ENCODE data around the gene IFI27L1. TPM values are rescaled to one million over a fixed set of nuclear protein-coding genes. Genes with fewer than 3 reads are reported as not detected.

Gene IFI27L1
- total RNA-seq, 1 experiment from 2014 or later, result 9.5 TPM

GRCh38 chr14:94043756-94044475, 37.2 kb upstream of the IFI27L1 start:
- Histone ChIP-seq H3K27me3 (no peaks in the 10 kb centered on the region), H3K4me1 (no peaks in the 10 kb centered on the region), H3K4me3 (no peak overlapping the region), H3K27ac (no peak overlapping the region), H3K36me3 (peaks cover 19% of the 10 kb centered on the region), H3K9me3 (replicated peaks) (no peaks in the 10 kb centered on the region)
- no peak for DNase-seq

GRCh38 chr14:94044476-94045091, 36.5 kb upstream of the IFI27L1 start:
- Histone ChIP-seq H3K4me1 (no peaks in the 10 kb centered on the region), H3K9me3 (replicated peaks) (no peaks in the 10 kb centered on the region), H3K27me3 (no peaks in the 10 kb centered on the region), H3K27ac (no peak overlapping the region), H3K4me3 (no peak overlapping the region), H3K36me3 (peaks cover 25% of the 10 kb centered on the region)
- no peak for DNase-seq

- Histone ChIP-seq H3K4me3 (no peak overlapping the region), H3K36me3 (peaks cover 30% of the 10 kb centered on the region), H3K4me1 (no peaks in the 10 kb centered on the region), H3K27ac (no peak overlapping the region), H3K27me3 (no peaks in the 10 kb centered on the region), H3K9me3 (replicated peaks) (no peaks in the 10 kb centered on the region)
- no peak for DNase-seq
Measured at GRCh38 chr14:94045101-94045500, 36.0 kb upstream of the IFI27L1 start.

GRCh38 chr14:94045563-94046345, 35.4 kb upstream of the IFI27L1 start:
- Histone ChIP-seq H3K27me3 (no peaks in the 10 kb centered on the region), H3K36me3 (peaks cover 34% of the 10 kb centered on the region), H3K4me1 (no peaks in the 10 kb centered on the region), H3K9me3 (replicated peaks) (no peaks in the 10 kb centered on the region), H3K27ac (no peak overlapping the region), H3K4me3 (no peak overlapping the region)
- DNase-seq, result no peak

- no peaks in the 10 kb centered on the region for H3K9me3 ChIP-seq (replicated peaks)
- H3K27ac ChIP-seq, result no peak overlapping the region
- H3K4me1 ChIP-seq, result no peaks in the 10 kb centered on the region
- peaks cover 44% of the 10 kb centered on the region for H3K36me3 ChIP-seq
- DNase-seq, result no peak
- H3K27me3 ChIP-seq, result no peaks in the 10 kb centered on the region
- no peak overlapping the region for H3K4me3 ChIP-seq
Measured at GRCh38 chr14:94046696-94047250, 34.3 kb upstream of the IFI27L1 start.

GRCh38 chr14:94047581-94047980, 33.5 kb upstream of the IFI27L1 start:
- H3K36me3 ChIP-seq, result peaks cover 52% of the 10 kb centered on the region
- no peak overlapping the region for H3K4me3 ChIP-seq
- no peaks in the 10 kb centered on the region for H3K9me3 ChIP-seq (replicated peaks)
- no peak overlapping the region for H3K27ac ChIP-seq
- no peak for DNase-seq
- H3K27me3 ChIP-seq, result no peaks in the 10 kb centered on the region
- no peaks in the 10 kb centered on the region for H3K4me1 ChIP-seq

GRCh38 chr14:94048691-94049624, 32.2 kb upstream of the IFI27L1 start:
- Histone ChIP-seq H3K4me1 (no peaks in the 10 kb centered on the region), H3K9me3 (replicated peaks) (no peaks in the 10 kb centered on the region), H3K27me3 (no peaks in the 10 kb centered on the region), H3K27ac (no peak overlapping the region), H3K4me3 (no peak overlapping the region), H3K36me3 (peaks cover 63% of the 10 kb centered on the region)
- DNase-seq, result peak in 1 of 2 experiments; percentile 26

GRCh38 chr14:94049625-94050023, 31.5 kb upstream of the IFI27L1 start:
- Histone ChIP-seq H3K27me3 (no peaks in the 10 kb centered on the region), H3K36me3 (peaks cover 68% of the 10 kb centered on the region), H3K4me1 (no peaks in the 10 kb centered on the region), H3K9me3 (replicated peaks) (no peaks in the 10 kb centered on the region), H3K27ac (no peak overlapping the region), H3K4me3 (no peak overlapping the region)
- DNase-seq, result no peak

- DNase-seq, result no peak
- Histone ChIP-seq H3K36me3 (peaks cover 71% of the 10 kb centered on the region), H3K4me3 (no peak overlapping the region), H3K27me3 (no peaks in the 10 kb centered on the region), H3K9me3 (replicated peaks) (no peaks in the 10 kb centered on the region), H3K4me1 (no peaks in the 10 kb centered on the region), H3K27ac (no peak overlapping the region)
Measured at GRCh38 chr14:94050231-94050880, 30.8 kb upstream of the IFI27L1 start.

GRCh38 chr14:94051115-94051514, 30.0 kb upstream of the IFI27L1 start:
- Histone ChIP-seq H3K4me1 (no peaks in the 10 kb centered on the region), H3K27me3 (no peaks in the 10 kb centered on the region), H3K36me3 (peaks cover 78% of the 10 kb centered on the region), H3K27ac (no peak overlapping the region), H3K4me3 (no peak overlapping the region), H3K9me3 (replicated peaks) (no peaks in the 10 kb centered on the region)
- no peak for DNase-seq

GRCh38 chr14:94051779-94052178, 29.3 kb upstream of the IFI27L1 start:
- no peak overlapping the region for H3K4me3 ChIP-seq
- H3K36me3 ChIP-seq, result peaks cover 82% of the 10 kb centered on the region
- H3K4me1 ChIP-seq, result no peaks in the 10 kb centered on the region
- no peak overlapping the region for H3K27ac ChIP-seq
- DNase-seq, result no peak
- no peaks in the 10 kb centered on the region for H3K27me3 ChIP-seq
- H3K9me3 ChIP-seq (replicated peaks), result no peaks in the 10 kb centered on the region

- DNase-seq, result no peak
Measured at GRCh38 chr14:94052199-94052598, 28.9 kb upstream of the IFI27L1 start.

GRCh38 chr14:94052662-94053061, 28.4 kb upstream of the IFI27L1 start:
- DNase-seq, result no peak
- H3K27ac ChIP-seq, result no peak overlapping the region
- no peak overlapping the region for H3K4me3 ChIP-seq
- peaks cover 84% of the 10 kb centered on the region for H3K36me3 ChIP-seq
- H3K9me3 ChIP-seq (replicated peaks), result no peaks in the 10 kb centered on the region
- no peaks in the 10 kb centered on the region for H3K27me3 ChIP-seq
- H3K4me1 ChIP-seq, result no peaks in the 10 kb centered on the region

More at GRCh38 chr14:94052199-94052598, 28.9 kb upstream of the IFI27L1 start:
- H3K9me3 ChIP-seq (replicated peaks), result no peaks in the 10 kb centered on the region
- H3K36me3 ChIP-seq, result peaks cover 82% of the 10 kb centered on the region
- H3K4me1 ChIP-seq, result no peaks in the 10 kb centered on the region
- H3K4me3 ChIP-seq, result no peak overlapping the region
- no peaks in the 10 kb centered on the region for H3K27me3 ChIP-seq
- H3K27ac ChIP-seq, result no peak overlapping the region

GRCh38 chr14:94054401-94054800, 26.7 kb upstream of the IFI27L1 start:
- H3K9me3 ChIP-seq (replicated peaks), result no peaks in the 10 kb centered on the region
- H3K4me3 ChIP-seq, result no peak overlapping the region
- no peak for DNase-seq
- H3K27ac ChIP-seq, result no peak overlapping the region
- no peaks in the 10 kb centered on the region for H3K4me1 ChIP-seq
- H3K27me3 ChIP-seq, result no peaks in the 10 kb centered on the region
- H3K36me3 ChIP-seq, result peaks cover 80% of the 10 kb centered on the region

Data from SJCRH30 (cell line).